Osteoblast (primary cell): Measurements from ENCODE around the gene MGAT5. TPM values are rescaled to one million over a fixed set of nuclear protein-coding genes. Genes with fewer than 3 reads are reported as not detected.

Experiments used
- DNase-seq: peaks from one replicate; pipeline ENCODE4 v3.0.0; 2011; ENCODE audit warnings: low spot score, mixed read lengths; ENCODE audit not compliant: insufficient read length; ENCODE audit errors: missing footprints
- H2AFZ ChIP-seq: 2 replicates; pipeline ENCODE4 v1.6.0; 2011; ENCODE audit warnings: mild to moderate bottlenecking, low read length
- H3K27ac ChIP-seq: 2 replicates; pipeline ENCODE4 v1.5.1; 2011; ENCODE audit warnings: mild to moderate bottlenecking, low read depth, low read length, moderate library complexity
- H3K27me3 ChIP-seq: 2 replicates; pipeline ENCODE4 v1.6.0; 2012; ENCODE audit warnings: mild to moderate bottlenecking, control low read depth, inconsistent platforms, low read length, moderate library complexity; ENCODE audit not compliant: insufficient read depth
- H3K36me3 ChIP-seq: 2 replicates; pipeline ENCODE4 v1.5.1; 2011; ENCODE audit warnings: mild to moderate bottlenecking, low read length, control low read depth, moderate library complexity; ENCODE audit not compliant: insufficient read depth
- H3K4me1 ChIP-seq: 2 replicates; pipeline ENCODE4 v1.5.1; 2011; ENCODE audit warnings: mild to moderate bottlenecking, low read length, control low read depth, moderate library complexity; ENCODE audit not compliant: insufficient read depth
- H3K4me2 ChIP-seq: 2 replicates; pipeline ENCODE4 v1.6.0; 2011; ENCODE audit warnings: mild to moderate bottlenecking, low read length; ENCODE audit not compliant: insufficient read depth
- H3K4me3 ChIP-seq: fragments of 200-600 bp; sonication (generic); 3 replicates; pipeline ENCODE4 v1.5.1; 2012; ENCODE audit warnings: mild to moderate bottlenecking, low read length, inconsistent platforms; ENCODE audit not compliant: insufficient read depth
- H3K79me2 ChIP-seq: 2 replicates; pipeline ENCODE4 v1.6.0; 2012; ENCODE audit warnings: mild to moderate bottlenecking, low read length, control low read depth, inconsistent platforms; ENCODE audit not compliant: insufficient read depth
- H3K9me3 ChIP-seq: 2 replicates; pipeline ENCODE4 v1.5.1; 2011; ENCODE audit warnings: low read depth, low read length, control low read depth
- H4K20me1 ChIP-seq: 2 replicates; pipeline ENCODE4 v1.6.0; 2012; ENCODE audit warnings: mild to moderate bottlenecking, low read length, control low read depth; ENCODE audit not compliant: insufficient read depth
- CTCF ChIP-seq: IDR thresholded peaks from 2 replicates; pipeline ENCODE4 v1.5.1; 2011; ENCODE audit warnings: mild to moderate bottlenecking, low read depth, low read length, moderate library complexity; ENCODE audit errors: extremely low read depth
- total RNA-seq: library from RNA; depleted of rRNA; stranded (reverse); fragments of >200 nt; gene quantifications from 2 replicates; pipeline ENCODE4 v1.2.3, GENCODE V29; 2012

Gene MGAT5
- total RNA-seq, 1 donor = 29.7 TPM

- no peaks in the 10 kb centered on the region for H3K9me3 ChIP-seq
- H3K4me3 ChIP-seq = no peak overlapping the region
- no peak for DNase-seq
- no peaks in the 10 kb centered on the region for H4K20me1 ChIP-seq
- H3K4me1 ChIP-seq = peaks cover 13% of the 10 kb centered on the region
- H2AFZ ChIP-seq = no peak overlapping the region
- no peaks in the 10 kb centered on the region for H3K79me2 ChIP-seq
- no peaks in the 10 kb centered on the region for H3K27me3 ChIP-seq
- H3K36me3 ChIP-seq = peaks cover 2% of the 10 kb centered on the region
- no peak overlapping the region for H3K27ac ChIP-seq
- no peak overlapping the region for H3K4me2 ChIP-seq
- no peak for TF ChIP-seq CTCF
These were observed 196.1 kb downstream of the MGAT5 start for GRCh38 chr2:134449751-134450513.

GRCh38 chr2:134451347-134451630, 197.4 kb downstream of the MGAT5 start:
- Histone ChIP-seq H3K79me2 (no peaks in the 10 kb centered on the region), H4K20me1 (no peaks in the 10 kb centered on the region), H3K27me3 (no peaks in the 10 kb centered on the region), H3K9me3 (no peaks in the 10 kb centered on the region), H3K4me1 (peaks cover 6% of the 10 kb centered on the region), H3K36me3 (peaks cover 2% of the 10 kb centered on the region), H3K4me3 (no peak overlapping the region), H3K4me2 (no peak overlapping the region), H3K27ac (no peak overlapping the region), H2AFZ (no peak overlapping the region)
- no peak for DNase-seq
- TF ChIP-seq CTCF = no peak

- no peaks in the 10 kb centered on the region for H3K27me3 ChIP-seq
- DNase-seq = no peak
- no peaks in the 10 kb centered on the region for H3K4me1 ChIP-seq
- H3K4me3 ChIP-seq = no peak overlapping the region
- H4K20me1 ChIP-seq = no peaks in the 10 kb centered on the region
- H2AFZ ChIP-seq = no peak overlapping the region
- no peaks in the 10 kb centered on the region for H3K79me2 ChIP-seq
- no peaks in the 10 kb centered on the region for H3K9me3 ChIP-seq
- H3K27ac ChIP-seq = no peak overlapping the region
- no peak for TF ChIP-seq CTCF
- peaks cover 2% of the 10 kb centered on the region for H3K36me3 ChIP-seq
- H3K4me2 ChIP-seq = no peak overlapping the region
These were observed 198.3 kb downstream of the MGAT5 start for GRCh38 chr2:134452042-134452733.

GRCh38 chr2:134453476-134453875, 199.6 kb downstream of the MGAT5 start:
- Histone ChIP-seq H4K20me1 (no peaks in the 10 kb centered on the region), H3K9me3 (no peaks in the 10 kb centered on the region), H3K4me1 (no peaks in the 10 kb centered on the region), H3K4me2 (no peak overlapping the region), H3K36me3 (peaks cover 2% of the 10 kb centered on the region), H3K27ac (no peak overlapping the region), H3K4me3 (no peak overlapping the region), H3K79me2 (no peaks in the 10 kb centered on the region), H2AFZ (no peak overlapping the region), H3K27me3 (no peaks in the 10 kb centered on the region)
- no peak for DNase-seq
- TF ChIP-seq CTCF = no peak
